IMR-90 (cell line): ENCODE measurements around the gene ZBTB46. TPM values are rescaled to one million over a fixed set of nuclear protein-coding genes. Genes with fewer than 3 reads are reported as not detected.

Experiments used
- ATAC-seq: fragments of 200-7000 bp; cut with Tn5 transposase; 2 replicates; pipeline ENCODE4 v1.9.1; 2020; ENCODE audit warnings: low read depth, mild to moderate bottlenecking, moderate library complexity
- BruUV-seq: library from RNA; stranded (reverse); fragments of 400-500 nt; replicated peaks from 2 replicates; lab custom pipeline; 2021; lab: Mats Ljungman, UMichigan
- CTCF ChIA-PET: fragments of 300-600 bp; formaldehyde crosslinking; extraction: SDS; loops from one replicate; lab custom pipeline; 2021; ENCODE audit warnings: antibody characterized with exemption; lab: Yijun Ruan, JAX
- POLR2A ChIA-PET: fragments of 300-600 bp; sonication (Branson Sonifier 250); formaldehyde crosslinking; loops from one replicate; lab custom pipeline; 2022; ENCODE audit warnings: antibody characterized with exemption; ENCODE audit not compliant: unreplicated experiment; lab: Charles Lee
- DNase-seq: peaks from one replicate; pipeline ENCODE4 v3.0.0; 2013
- H2AFZ ChIP-seq: replicated peaks from 2 replicates; pipeline ENCODE3; 2013; ENCODE audit warnings: low read length, mild to moderate bottlenecking; ENCODE audit not compliant: poor library complexity
- H2AK5ac ChIP-seq: 2 replicates; pipeline ENCODE4 v1.6.1; 2013; ENCODE audit warnings: low read depth, low read length, inconsistent platforms
- H2AK9ac ChIP-seq: replicated peaks from 2 replicates; pipeline ENCODE3; 2013; ENCODE audit warnings: mild to moderate bottlenecking, low read depth, low read length, moderate library complexity; ENCODE audit not compliant: poor library complexity
- H2BK120ac ChIP-seq: 2 replicates; pipeline ENCODE4 v1.6.1; 2013; ENCODE audit warnings: low read depth, low read length, inconsistent platforms
- H2BK15ac ChIP-seq: 3 replicates; pipeline ENCODE4 v1.6.1; 2013; ENCODE audit warnings: low read depth, low read length, inconsistent platforms
- H2BK20ac ChIP-seq: 2 replicates; pipeline ENCODE4 v1.6.1; 2013; ENCODE audit warnings: low read depth, mild to moderate bottlenecking, inconsistent platforms, low read length, moderate library complexity
- H2BK5ac ChIP-seq: 2 replicates; pipeline ENCODE4 v1.6.1; 2013; ENCODE audit warnings: mild to moderate bottlenecking, low read depth, low read length, inconsistent platforms; ENCODE audit not compliant: poor library complexity, severe bottlenecking
- H3K14ac ChIP-seq: replicated peaks from 2 replicates; pipeline ENCODE4 v1.6.1; 2013; ENCODE audit warnings: low read depth, low read length, inconsistent platforms
- H3K18ac ChIP-seq: 2 replicates; pipeline ENCODE4 v1.6.1; 2013; ENCODE audit warnings: low read depth, low read length, control low read depth
- H3K23ac ChIP-seq: 2 replicates; pipeline ENCODE4 v1.6.1; 2013; ENCODE audit warnings: low read depth, low read length, inconsistent platforms
- H3K27ac ChIP-seq: 2 replicates; pipeline ENCODE4 v1.5.1; 2013; ENCODE audit warnings: mild to moderate bottlenecking, control low read depth, low read length; ENCODE audit not compliant: insufficient read depth
- H3K27me3 ChIP-seq: 2 replicates; pipeline ENCODE4 v1.6.1; 2013; ENCODE audit warnings: low read length; ENCODE audit not compliant: control insufficient read depth, insufficient read depth
- H3K36me3 ChIP-seq: 2 replicates; pipeline ENCODE4 v1.6.1; 2013; ENCODE audit warnings: low read length, mixed read lengths; ENCODE audit not compliant: control insufficient read depth, insufficient read depth
- H3K4ac ChIP-seq: 2 replicates; pipeline ENCODE4 v1.6.1; 2013; ENCODE audit warnings: low read depth, low read length, inconsistent platforms
- H3K4me1 ChIP-seq: 2 replicates; pipeline ENCODE4 v1.6.1; 2013; ENCODE audit warnings: low read length, mixed read lengths; ENCODE audit not compliant: control insufficient read depth, insufficient read depth
- H3K4me2 ChIP-seq: 2 replicates; pipeline ENCODE4 v1.6.1; 2013; ENCODE audit warnings: low read depth, mild to moderate bottlenecking, control low read depth, low read length, moderate library complexity
- H3K4me3 ChIP-seq: 2 replicates; pipeline ENCODE4 v1.5.1; 2013; ENCODE audit warnings: low read depth, mild to moderate bottlenecking, control low read depth, low read length, moderate library complexity; ENCODE audit not compliant: insufficient read depth
- H3K56ac ChIP-seq: 2 replicates; pipeline ENCODE4 v1.6.1; 2013; ENCODE audit warnings: low read length, inconsistent platforms; ENCODE audit not compliant: insufficient read depth; ENCODE audit errors: extremely low read depth
- H3K79me1 ChIP-seq, 2 experiments: 2 replicates each; pipeline ENCODE4 v1.6.1; 2013; ENCODE audit warnings: low read length in 2 of 2, inconsistent platforms in 1 of 2, low read depth in 1 of 2
- H3K9ac ChIP-seq: 2 replicates; pipeline ENCODE4 v1.6.1; 2013; ENCODE audit warnings: low read depth, low read length, control low read depth
- H3K9me1 ChIP-seq: 2 replicates; pipeline ENCODE4 v1.6.1; 2013; ENCODE audit warnings: low read length, inconsistent platforms; ENCODE audit not compliant: insufficient read depth
- H3K9me3 ChIP-seq: 2 replicates; pipeline ENCODE4 v1.6.1; 2013; ENCODE audit warnings: low read length; ENCODE audit not compliant: control insufficient read depth, insufficient read depth
- H4K20me1 ChIP-seq: 2 replicates; pipeline ENCODE4 v1.6.1; 2013; ENCODE audit warnings: low read length, inconsistent platforms; ENCODE audit not compliant: insufficient read depth
- H4K5ac ChIP-seq: 2 replicates; pipeline ENCODE4 v1.6.1; 2013; ENCODE audit warnings: mild to moderate bottlenecking, low read depth, low read length, control low read depth
- H4K8ac ChIP-seq, 2 experiments: 2 replicates each; pipeline ENCODE4 v1.6.1; 2013; ENCODE audit warnings: low read depth in 2 of 2, low read length in 2 of 2, control low read depth in 1 of 2, inconsistent platforms in 1 of 2
- H4K91ac ChIP-seq: 2 replicates; pipeline ENCODE4 v1.6.1; 2013; ENCODE audit warnings: low read depth, low read length, inconsistent platforms; ENCODE audit not compliant: insufficient read depth
- BHLHE40 ChIP-seq: fragments of 150-350 bp; IDR thresholded peaks from 2 replicates; pipeline ENCODE4 v1.6.1; 2016; ENCODE audit warnings: mild to moderate bottlenecking, low read depth, low read length
- CEBPB ChIP-seq: IDR thresholded peaks from 2 replicates; pipeline ENCODE4 v1.6.1; 2012; ENCODE audit warnings: low read depth, low read length, improper control_type of control experiment
- CHD1 ChIP-seq: IDR thresholded peaks from 2 replicates; pipeline ENCODE4 v1.6.1; 2012; ENCODE audit warnings: low read depth, low read length, improper control_type of control experiment
- FOS ChIP-seq: fragments of 150-350 bp; IDR thresholded peaks from 2 replicates; pipeline ENCODE4 v1.6.1; 2016; ENCODE audit warnings: low read depth, low read length
- MAFK ChIP-seq: IDR thresholded peaks from 2 replicates; pipeline ENCODE4 v1.6.1; 2012; ENCODE audit warnings: low read depth, low read length, improper control_type of control experiment
- MAZ ChIP-seq: IDR thresholded peaks from 2 replicates; pipeline ENCODE4 v1.6.1; 2012; ENCODE audit warnings: low read depth, mild to moderate bottlenecking, low read length, improper control_type of control experiment, moderate library complexity, borderline replicate concordance
- NFE2L2 ChIP-seq: fragments of 150-350 bp; IDR thresholded peaks from 2 replicates; pipeline ENCODE4 v1.6.1; 2016; ENCODE audit warnings: low read depth, mild to moderate bottlenecking, low read length
- POLR2A ChIP-seq: IDR thresholded peaks from 2 replicates; pipeline ENCODE4 v1.6.1; 2012; ENCODE audit warnings: mild to moderate bottlenecking, low read depth, low read length
- RAD21 ChIP-seq: IDR thresholded peaks from 2 replicates; pipeline ENCODE4 v1.6.1; 2012; ENCODE audit warnings: low read length, improper control_type of control experiment
- RCOR1 ChIP-seq: IDR thresholded peaks from 2 replicates; pipeline ENCODE4 v1.6.1; 2012; ENCODE audit warnings: mild to moderate bottlenecking, low read length, improper control_type of control experiment; ENCODE audit not compliant: insufficient replicate concordance
- RFX5 ChIP-seq: IDR thresholded peaks from 2 replicates; pipeline ENCODE4 v1.8.0; 2012; ENCODE audit warnings: low read depth, mild to moderate bottlenecking, low read length, moderate library complexity
- SMC3 ChIP-seq: fragments of 150-350 bp; IDR thresholded peaks from 2 replicates; pipeline ENCODE4 v1.6.1; 2016; ENCODE audit warnings: low read depth, mild to moderate bottlenecking, antibody characterized with exemption, low read length, moderate library complexity
- WGBS, 2 experiments: methylation state at CpG; one replicate each; pipeline versions ENCODE4 v1.1.5 to v1.1.7; 2013; ENCODE audit warnings: missing lambda C conversion rate in 2 of 2; ENCODE audit not compliant: insufficient read length in 1 of 2; ENCODE audit errors: extremely low coverage in 2 of 2; 5-methylcytosine and 5-hydroxymethylcytosine counted together
- dilution Hi-C: fragments of 300-500 bp; cut with HindIII; formaldehyde crosslinking; loops from one replicate; pipeline ENCODE4 v1.14.3; 2018; ENCODE audit warnings: low sequenced_read_pairs; ENCODE audit not compliant: unreplicated experiment
- in situ Hi-C: fragments of 300-500 bp; cut with MboI; formaldehyde crosslinking; loops from 3 replicates; pipeline ENCODE4 v1.14.3; 2019; ENCODE audit warnings: low sequenced_read_pairs, inconsistent platforms, mixed read lengths
- intact Hi-C: fragments of 100-400 bp; cut with micrococcal nuclease; formaldehyde crosslinking; loops from 2 replicates; pipeline ENCODE4 v1.10.0; 2022
- polyA plus RNA-seq, 3 experiments: library from polyadenylated mRNA; depleted of rRNA; stranded (reverse); fragments of >200 nt; gene quantifications; 2 replicates each; pipeline ENCODE4 v1.2.3, GENCODE V29; 2012; ENCODE audit warnings: low replicate concordance in 1 of 3
- total RNA-seq: library from RNA; depleted of rRNA; stranded (reverse); fragments of >200 nt; gene quantifications from 2 replicates; pipeline ENCODE4 v1.2.3, GENCODE V29; 2012
- TF ChIP-seq, protein P1 (sequence below): conservative IDR thresholded peaks from 2 replicates; pipeline ENCODE4 v1.5.1; 2012; ENCODE audit warnings: mild to moderate bottlenecking, low read depth, low read length, improper control_type of control experiment
- TF ChIP-seq, protein P2 (sequence below): fragments of 150-350 bp; IDR thresholded peaks from 2 replicates; pipeline ENCODE4 v1.6.1; 2017; ENCODE audit warnings: mild to moderate bottlenecking, antibody characterized with exemption, low read length, low read depth
- TF ChIP-seq, protein P3 (sequence below): fragments of 150-350 bp; IDR thresholded peaks from 2 replicates; pipeline ENCODE4 v1.6.1; 2016; ENCODE audit warnings: low read depth, mild to moderate bottlenecking, low read length, moderate library complexity, borderline replicate concordance

Gene ZBTB46
- total and polyA plus RNA-seq, 2 of the 4 experiments (the other 2 are of a cell fraction): 4.2 to 14.9 TPM

DNA sequence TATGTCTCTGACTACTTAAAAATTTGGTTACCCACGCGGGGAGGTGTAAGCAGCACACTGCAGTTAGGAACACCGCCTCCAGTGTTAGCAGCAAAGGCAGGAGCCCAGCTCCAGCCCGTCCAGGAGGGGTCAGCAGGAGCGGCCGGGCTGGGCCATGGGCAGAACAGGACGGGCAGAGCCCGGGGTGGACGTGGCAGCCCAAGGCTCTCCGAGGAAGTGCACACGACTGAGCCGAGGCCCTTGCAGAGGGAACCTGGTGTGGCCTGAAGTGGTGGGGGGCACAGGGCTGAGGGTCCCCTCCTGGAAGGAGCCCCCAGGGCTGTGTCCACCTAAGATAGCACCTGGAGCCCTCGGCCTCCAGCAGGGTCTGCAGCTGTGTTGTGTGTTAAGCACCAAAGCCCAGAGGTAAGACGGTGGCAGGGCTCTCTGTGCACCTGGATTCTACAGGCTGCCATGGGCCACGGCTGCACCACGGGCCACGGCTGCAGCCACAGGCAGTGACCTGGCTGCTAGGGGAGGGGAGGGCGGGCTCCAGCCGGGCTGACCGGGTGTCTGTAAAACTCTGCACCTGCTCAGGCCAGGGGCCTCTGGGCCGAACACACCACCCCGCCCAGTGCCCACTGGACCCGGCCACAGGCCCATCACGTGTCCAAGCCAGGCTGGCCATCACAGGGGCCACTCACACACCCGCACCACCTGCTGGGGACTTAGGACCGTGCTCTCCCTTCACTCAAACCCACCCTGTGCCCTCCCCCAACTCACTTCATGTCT, 84.9 kb downstream of the ZBTB46 start:
- Histone ChIP-seq H3K4me1 (peaks cover 5% of the 10 kb centered on the region), H2BK120ac (no peak overlapping the region), H3K23ac (no peak overlapping the region), H3K4me3 (no peak overlapping the region), H4K91ac (no peak overlapping the region), H3K14ac (no peak overlapping the region), H3K4ac (no peak overlapping the region), H3K9ac (no peak overlapping the region), H3K36me3 (peaks cover 30% of the 10 kb centered on the region; the same call in 1 of the 2 replicates), H2AFZ (no peak overlapping the region), H2BK20ac (no peak overlapping the region), H4K20me1 (peaks cover 4% of the 10 kb centered on the region), H2AK5ac (no peak overlapping the region), H3K4me2 (no peak overlapping the region), H3K27ac (no peak overlapping the region), H4K5ac (no peak overlapping the region), H3K79me1 (peaks cover 4 to 8% of the 10 kb centered on the region in 2 experiments; a peak in 2 of 4 replicates), H3K18ac (no peak overlapping the region), H3K9me3 (no peaks in the 10 kb centered on the region), H3K27me3 (no peaks in the 10 kb centered on the region), H3K56ac (no peak overlapping the region), H3K9me1 (no peaks in the 10 kb centered on the region), H4K8ac (no peak overlapping the region), H2BK15ac (no peak overlapping the region), H2BK5ac (no peak overlapping the region), H2AK9ac (peak overlapping the region; percentile 20)
- intact Hi-C loops (no loop called here), in situ Hi-C loops (no loop called here), dilution Hi-C loops (no loop called here)
- ATAC-seq (no peak), DNase-seq (no peak)
- ChIA-PET CTCF (no interaction called here), POLR2A (no interaction called here)
- WGBS, 2 experiments: 94% methylated on average over 5 of the region's 26 CpGs; no CpG with 5 or more reads in 1 of the 2 experiments
- BruUV-seq: no TSS peak
- no peak for TF ChIP-seq BHLHE40
- TF ChIP-seq, protein P1, sequence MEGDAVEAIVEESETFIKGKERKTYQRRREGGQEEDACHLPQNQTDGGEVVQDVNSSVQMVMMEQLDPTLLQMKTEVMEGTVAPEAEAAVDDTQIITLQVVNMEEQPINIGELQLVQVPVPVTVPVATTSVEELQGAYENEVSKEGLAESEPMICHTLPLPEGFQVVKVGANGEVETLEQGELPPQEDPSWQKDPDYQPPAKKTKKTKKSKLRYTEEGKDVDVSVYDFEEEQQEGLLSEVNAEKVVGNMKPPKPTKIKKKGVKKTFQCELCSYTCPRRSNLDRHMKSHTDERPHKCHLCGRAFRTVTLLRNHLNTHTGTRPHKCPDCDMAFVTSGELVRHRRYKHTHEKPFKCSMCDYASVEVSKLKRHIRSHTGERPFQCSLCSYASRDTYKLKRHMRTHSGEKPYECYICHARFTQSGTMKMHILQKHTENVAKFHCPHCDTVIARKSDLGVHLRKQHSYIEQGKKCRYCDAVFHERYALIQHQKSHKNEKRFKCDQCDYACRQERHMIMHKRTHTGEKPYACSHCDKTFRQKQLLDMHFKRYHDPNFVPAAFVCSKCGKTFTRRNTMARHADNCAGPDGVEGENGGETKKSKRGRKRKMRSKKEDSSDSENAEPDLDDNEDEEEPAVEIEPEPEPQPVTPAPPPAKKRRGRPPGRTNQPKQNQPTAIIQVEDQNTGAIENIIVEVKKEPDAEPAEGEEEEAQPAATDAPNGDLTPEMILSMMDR: no peak
- no peak for TF ChIP-seq MAFK
- TF ChIP-seq RCOR1: no peak
- TF ChIP-seq RAD21: no peak
- TF ChIP-seq, protein P2, sequence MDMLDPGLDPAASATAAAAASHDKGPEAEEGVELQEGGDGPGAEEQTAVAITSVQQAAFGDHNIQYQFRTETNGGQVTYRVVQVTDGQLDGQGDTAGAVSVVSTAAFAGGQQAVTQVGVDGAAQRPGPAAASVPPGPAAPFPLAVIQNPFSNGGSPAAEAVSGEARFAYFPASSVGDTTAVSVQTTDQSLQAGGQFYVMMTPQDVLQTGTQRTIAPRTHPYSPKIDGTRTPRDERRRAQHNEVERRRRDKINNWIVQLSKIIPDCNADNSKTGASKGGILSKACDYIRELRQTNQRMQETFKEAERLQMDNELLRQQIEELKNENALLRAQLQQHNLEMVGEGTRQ: no peak
- TF ChIP-seq CHD1: no peak
- no peak for TF ChIP-seq POLR2A
- TF ChIP-seq CEBPB: no peak
- no peak for TF ChIP-seq MAZ
- TF ChIP-seq SMC3: no peak
- no peak for TF ChIP-seq RFX5
- no peak for TF ChIP-seq NFE2L2
- no peak for TF ChIP-seq FOS
- TF ChIP-seq, protein P3, sequence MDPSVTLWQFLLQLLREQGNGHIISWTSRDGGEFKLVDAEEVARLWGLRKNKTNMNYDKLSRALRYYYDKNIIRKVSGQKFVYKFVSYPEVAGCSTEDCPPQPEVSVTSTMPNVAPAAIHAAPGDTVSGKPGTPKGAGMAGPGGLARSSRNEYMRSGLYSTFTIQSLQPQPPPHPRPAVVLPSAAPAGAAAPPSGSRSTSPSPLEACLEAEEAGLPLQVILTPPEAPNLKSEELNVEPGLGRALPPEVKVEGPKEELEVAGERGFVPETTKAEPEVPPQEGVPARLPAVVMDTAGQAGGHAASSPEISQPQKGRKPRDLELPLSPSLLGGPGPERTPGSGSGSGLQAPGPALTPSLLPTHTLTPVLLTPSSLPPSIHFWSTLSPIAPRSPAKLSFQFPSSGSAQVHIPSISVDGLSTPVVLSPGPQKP: no peak
